Measurements from ENCODE around the gene PVR.

Gene PVR

DNA sequence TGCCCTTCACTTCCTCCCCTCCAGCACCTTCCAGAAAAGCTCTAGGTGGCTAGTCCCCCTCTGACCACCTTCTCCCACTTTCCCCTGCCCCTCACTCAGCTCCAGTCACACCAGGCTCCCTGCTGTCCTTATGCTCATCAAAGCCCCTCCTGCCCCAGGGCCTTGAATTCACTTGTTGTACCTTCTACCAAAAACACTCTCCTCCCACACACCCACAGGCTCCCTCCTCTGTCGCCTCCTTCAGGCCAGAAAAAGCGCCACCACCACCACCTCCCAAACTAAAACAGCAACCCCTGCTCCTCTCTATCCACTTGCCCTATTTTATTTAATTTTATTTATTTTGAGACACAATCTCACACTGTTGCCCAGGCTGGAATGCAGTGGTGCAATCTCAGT lies 50.5 kb downstream of the PVR start:
- DNase-seq (ENCODE audit: low read depth, low spot score): no peak
- no peak overlapping the region for H3K9ac ChIP-seq (ENCODE audit: insufficient read length, low read depth)
- peaks cover 14% of the 10 kb centered on the region for H3K4me1 ChIP-seq (ENCODE audit: insufficient read depth, insufficient read length)

DNA sequence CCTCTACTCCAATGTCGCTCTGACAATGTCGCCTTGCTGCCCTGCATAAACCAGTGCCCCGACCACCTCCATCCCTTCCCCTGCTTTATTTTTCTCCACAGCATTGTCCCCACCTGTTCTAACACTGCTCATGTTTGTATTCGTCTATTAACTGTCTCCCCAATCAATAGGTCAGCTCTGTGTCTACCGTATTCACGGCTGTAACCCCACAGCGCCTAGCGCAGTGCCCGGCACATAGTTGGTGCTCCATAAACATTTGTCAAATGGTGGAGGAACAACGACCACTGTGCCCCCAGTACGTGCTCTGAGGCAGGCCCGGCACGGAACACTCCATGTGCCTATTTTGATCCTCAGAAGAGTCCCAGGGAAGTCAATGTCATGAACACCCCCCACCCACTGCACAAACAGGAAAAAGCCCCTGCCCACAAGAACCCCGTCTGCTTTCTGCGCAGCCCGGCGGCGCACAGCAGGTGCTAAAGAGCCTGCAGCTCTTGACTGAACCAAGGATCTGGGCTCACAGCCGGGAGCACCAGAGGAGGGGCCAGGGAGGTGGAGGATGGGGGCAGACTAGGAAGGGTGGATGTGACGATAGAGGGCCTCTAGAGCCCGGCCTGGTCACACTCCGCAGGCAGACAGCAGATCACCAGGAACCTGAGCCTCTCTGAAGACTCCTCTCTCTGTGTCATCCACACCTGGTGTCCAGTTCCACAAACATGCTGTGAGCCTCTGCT lies 53.4 kb downstream of the PVR start:
- no peak for TF ChIP-seq SUZ12 (IDR thresholded peaks at IDR 0.05; ENCODE audit: extremely low read depth, insufficient read depth, insufficient read length)
- TF ChIP-seq ZNF274 (IDR thresholded peaks at IDR 0.05; ENCODE audit: low read depth, low read length): no peak
- no peak for TF ChIP-seq YY1 (IDR thresholded peaks at IDR 0.05; ENCODE audit: insufficient read depth, insufficient read length)
- Histone ChIP-seq H3K36me3 (ENCODE audit: insufficient read depth, insufficient read length, low read length) (no peaks in the 10 kb centered on the region), H3K4me1 (ENCODE audit: insufficient read depth, insufficient read length) (peaks cover 7% of the 10 kb centered on the region), H3K27me3 (ENCODE audit: insufficient read depth, insufficient read length) (no peaks in the 10 kb centered on the region), H3K9ac (ENCODE audit: insufficient read length, low read depth) (peak overlapping the region; percentile 56), H3K4me3 (ENCODE audit: insufficient read length, low read depth) (no peak overlapping the region), H3K9me3 (ENCODE audit: insufficient read depth, low read length) (no peaks in the 10 kb centered on the region)
- no peak for DNase-seq (ENCODE audit: low read depth, low spot score)

More for the DNA sequence above, 50.5 kb downstream of the PVR start:
- no peaks in the 10 kb centered on the region for H3K27me3 ChIP-seq (ENCODE audit: insufficient read depth, insufficient read length)
- no peaks in the 10 kb centered on the region for H3K36me3 ChIP-seq (ENCODE audit: insufficient read depth, insufficient read length, low read length)
- no peak for TF ChIP-seq YY1 (IDR thresholded peaks at IDR 0.05; ENCODE audit: insufficient read depth, insufficient read length)
- TF ChIP-seq ZNF274 (IDR thresholded peaks at IDR 0.05; ENCODE audit: low read depth, low read length): no peak
- no peak for TF ChIP-seq SUZ12 (IDR thresholded peaks at IDR 0.05; ENCODE audit: extremely low read depth, insufficient read depth, insufficient read length)
- no peak overlapping the region for H3K4me3 ChIP-seq (ENCODE audit: insufficient read length, low read depth)
- H3K9me3 ChIP-seq (ENCODE audit: insufficient read depth, low read length): no peaks in the 10 kb centered on the region

DNA sequence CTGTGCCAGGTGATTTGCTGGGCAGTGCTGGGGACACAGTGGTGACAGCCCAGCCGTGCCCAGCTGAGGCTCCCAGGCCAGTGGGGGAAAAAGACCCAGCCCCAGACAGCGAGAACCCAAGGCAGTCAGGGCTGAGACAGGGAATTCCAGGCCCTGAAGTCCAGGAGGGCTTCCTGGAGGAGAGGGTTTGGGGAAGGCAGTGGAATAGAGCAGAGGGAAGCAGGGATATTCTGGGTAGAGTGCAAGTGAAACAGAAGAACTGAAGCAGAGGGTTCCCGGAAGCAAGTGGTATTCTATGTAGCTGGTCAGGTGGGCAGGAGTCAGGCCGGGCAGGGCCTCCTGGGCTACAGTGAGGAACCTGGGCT lies 53.9 kb downstream of the PVR start:
- no peaks in the 10 kb centered on the region for H3K36me3 ChIP-seq (ENCODE audit: insufficient read depth, insufficient read length, low read length)
- no peak for DNase-seq (ENCODE audit: low read depth, low spot score)
- peak overlapping the region; percentile 56 for H3K9ac ChIP-seq (ENCODE audit: insufficient read length, low read depth)
- H3K4me1 ChIP-seq (ENCODE audit: insufficient read depth, insufficient read length): peaks cover 7% of the 10 kb centered on the region
- no peaks in the 10 kb centered on the region for H3K9me3 ChIP-seq (ENCODE audit: insufficient read depth, low read length)
- no peak for TF ChIP-seq ZNF274 (IDR thresholded peaks at IDR 0.05; ENCODE audit: low read depth, low read length)
- no peak for TF ChIP-seq SUZ12 (IDR thresholded peaks at IDR 0.05; ENCODE audit: extremely low read depth, insufficient read depth, insufficient read length)
- no peak for TF ChIP-seq YY1 (IDR thresholded peaks at IDR 0.05; ENCODE audit: insufficient read depth, insufficient read length)
- no peak overlapping the region for H3K4me3 ChIP-seq (ENCODE audit: insufficient read length, low read depth)
- H3K27me3 ChIP-seq (ENCODE audit: insufficient read depth, insufficient read length): no peaks in the 10 kb centered on the region

DNA sequence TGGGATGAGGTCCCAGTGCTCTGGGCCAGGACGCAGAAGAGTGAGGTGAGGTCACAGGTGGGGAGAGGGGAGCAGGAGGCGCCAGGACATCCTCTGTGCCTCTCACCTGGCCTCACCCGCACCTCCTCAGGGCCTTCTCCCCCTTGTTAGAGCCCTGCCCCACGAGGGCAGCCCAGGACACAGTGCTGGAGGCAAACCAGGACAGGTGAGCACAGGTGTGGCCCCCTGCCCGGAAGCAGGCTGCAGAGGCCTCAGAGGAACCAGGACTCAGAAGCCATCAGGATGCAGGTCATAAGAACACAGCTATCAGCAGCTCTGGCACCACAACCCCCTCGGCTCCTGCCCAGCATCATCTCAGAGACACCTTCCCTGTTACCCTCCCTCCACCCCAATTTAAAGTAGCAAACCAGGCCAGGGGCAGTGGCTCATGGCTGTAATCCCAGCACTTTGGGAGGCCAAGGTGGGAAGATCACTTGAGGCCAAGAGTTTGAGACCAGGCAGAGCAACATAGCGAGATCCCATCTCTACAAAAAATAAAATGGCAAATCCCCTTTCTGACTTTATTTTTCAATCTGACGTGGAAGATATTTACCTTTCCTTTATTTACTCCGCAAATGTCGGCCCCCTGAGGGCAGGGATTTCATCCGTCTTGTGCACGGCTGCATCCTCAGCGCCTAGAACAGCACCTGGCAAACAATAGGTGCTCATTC lies 54.9 kb downstream of the PVR start, which contains the start of gene CEACAM16:
Gene CEACAM16, plus strand, starts transcription at position 660 of the 710 bp plus-strand sequence. CDS start 2,306 bp downstream, outside the sequence.
- H3K27me3 ChIP-seq (ENCODE audit: insufficient read depth, insufficient read length): no peaks in the 10 kb centered on the region
- no peaks in the 10 kb centered on the region for H3K36me3 ChIP-seq (ENCODE audit: insufficient read depth, insufficient read length, low read length)
- DNase-seq (ENCODE audit: low read depth, low spot score): no peak
- peaks cover 7% of the 10 kb centered on the region for H3K4me1 ChIP-seq (ENCODE audit: insufficient read depth, insufficient read length)
- no peak within 1 kb of the TSS for H3K9ac ChIP-seq (ENCODE audit: insufficient read length, low read depth)
- H3K9me3 ChIP-seq (ENCODE audit: insufficient read depth, low read length): no peaks in the 10 kb centered on the region
- TF ChIP-seq ZNF274 (IDR thresholded peaks at IDR 0.05; ENCODE audit: low read depth, low read length) (no peak), SUZ12 (IDR thresholded peaks at IDR 0.05; ENCODE audit: extremely low read depth, insufficient read depth, insufficient read length) (no peak), YY1 (IDR thresholded peaks at IDR 0.05; ENCODE audit: insufficient read depth, insufficient read length) (no peak)
- H3K4me3 ChIP-seq (ENCODE audit: insufficient read length, low read depth): no peak within 1 kb of the TSS

DNA sequence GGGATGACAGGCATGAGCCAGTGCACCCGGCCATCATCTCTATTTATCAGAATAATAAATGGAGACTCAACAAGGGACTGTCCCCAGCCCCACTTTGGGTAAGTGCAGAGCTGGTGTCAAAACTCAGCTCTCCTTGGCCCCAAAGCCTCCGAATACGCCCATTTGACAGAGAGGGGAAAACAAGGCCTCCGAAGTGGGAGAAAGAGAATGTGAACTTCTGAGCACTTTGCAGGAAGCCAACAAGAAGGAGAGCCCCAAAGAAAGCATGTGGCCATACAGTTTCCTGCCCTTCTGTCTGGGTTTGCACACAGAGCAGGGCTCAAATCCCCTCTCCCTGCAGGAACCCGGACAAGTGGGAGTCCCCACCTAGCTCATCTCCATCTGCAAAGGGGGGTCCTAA lies 56.8 kb downstream of the PVR start:
- H3K9ac ChIP-seq (ENCODE audit: insufficient read length, low read depth): no peak overlapping the region
- H3K4me3 ChIP-seq (ENCODE audit: insufficient read length, low read depth): no peak overlapping the region
- H3K36me3 ChIP-seq (ENCODE audit: insufficient read depth, insufficient read length, low read length): no peaks in the 10 kb centered on the region
- H3K4me1 ChIP-seq (ENCODE audit: insufficient read depth, insufficient read length): peaks cover 7% of the 10 kb centered on the region
- TF ChIP-seq ZNF274 (IDR thresholded peaks at IDR 0.05; ENCODE audit: low read depth, low read length) (no peak), YY1 (IDR thresholded peaks at IDR 0.05; ENCODE audit: insufficient read depth, insufficient read length) (no peak), SUZ12 (IDR thresholded peaks at IDR 0.05; ENCODE audit: extremely low read depth, insufficient read depth, insufficient read length) (no peak)
- no peaks in the 10 kb centered on the region for H3K9me3 ChIP-seq (ENCODE audit: insufficient read depth, low read length)
- no peaks in the 10 kb centered on the region for H3K27me3 ChIP-seq (ENCODE audit: insufficient read depth, insufficient read length)
- no peak for DNase-seq (ENCODE audit: low read depth, low spot score)

DNA sequence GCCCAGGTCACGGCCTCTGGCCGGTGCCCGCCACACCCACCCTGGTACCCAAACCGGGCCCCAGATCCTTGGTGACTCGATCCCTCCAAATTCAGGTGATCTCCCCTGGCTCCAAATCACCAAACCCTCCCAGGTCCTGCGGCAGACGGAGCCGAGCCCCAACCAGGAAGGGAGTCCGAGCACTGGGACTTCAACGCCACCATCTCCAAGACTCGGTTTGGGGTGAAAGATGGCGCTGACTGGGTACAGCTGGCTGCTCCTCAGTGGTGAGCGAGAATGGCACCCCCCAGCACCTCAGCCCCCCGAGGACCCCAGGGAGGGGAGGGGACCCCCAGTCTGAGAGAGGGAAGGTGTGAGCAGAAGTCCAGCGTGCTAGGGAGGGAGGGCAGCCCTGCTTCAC lies 57.5 kb downstream of the PVR start:
- no peaks in the 10 kb centered on the region for H3K36me3 ChIP-seq (ENCODE audit: insufficient read depth, insufficient read length, low read length)
- H3K9ac ChIP-seq (ENCODE audit: insufficient read length, low read depth): no peak overlapping the region
- TF ChIP-seq ZNF274 (IDR thresholded peaks at IDR 0.05; ENCODE audit: low read depth, low read length) (no peak), SUZ12 (IDR thresholded peaks at IDR 0.05; ENCODE audit: extremely low read depth, insufficient read depth, insufficient read length) (no peak), YY1 (IDR thresholded peaks at IDR 0.05; ENCODE audit: insufficient read depth, insufficient read length) (no peak)
- H3K27me3 ChIP-seq (ENCODE audit: insufficient read depth, insufficient read length): no peaks in the 10 kb centered on the region
- H3K9me3 ChIP-seq (ENCODE audit: insufficient read depth, low read length): no peaks in the 10 kb centered on the region
- no peak overlapping the region for H3K4me3 ChIP-seq (ENCODE audit: insufficient read length, low read depth)
- H3K4me1 ChIP-seq (ENCODE audit: insufficient read depth, insufficient read length): peaks cover 7% of the 10 kb centered on the region
- DNase-seq (ENCODE audit: low read depth, low spot score): no peak

DNA sequence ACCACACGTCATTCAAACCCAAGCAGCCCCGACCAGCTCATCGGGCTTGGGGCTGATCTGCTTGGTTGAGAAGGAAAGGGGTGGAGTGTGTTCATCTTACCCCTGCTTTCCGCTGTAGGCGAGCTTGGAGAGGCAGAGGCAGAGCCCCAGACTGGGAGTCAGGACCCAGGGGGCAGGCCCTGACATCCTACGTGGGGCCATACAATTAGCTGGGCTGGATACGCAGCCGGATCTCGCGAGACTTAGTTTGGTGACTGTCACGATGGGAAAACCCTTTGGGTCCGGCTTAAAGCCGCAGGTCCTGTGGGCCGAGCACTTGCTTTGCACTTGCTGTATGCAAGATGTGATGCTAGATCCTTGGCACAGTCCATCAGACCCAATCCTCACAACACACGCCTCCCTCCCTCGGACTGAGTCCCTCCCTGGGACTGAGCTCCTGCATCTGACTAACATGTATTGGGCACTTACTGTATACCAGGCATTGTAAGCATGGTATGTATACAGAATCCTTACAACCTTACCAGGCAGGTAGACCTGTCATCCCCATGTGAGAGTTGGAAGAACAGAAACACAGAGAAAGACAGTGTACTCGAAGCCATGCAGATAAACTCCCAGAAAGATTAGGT lies 59.0 kb downstream of the PVR start:
- Histone ChIP-seq H3K27me3 (ENCODE audit: insufficient read depth, insufficient read length) (no peaks in the 10 kb centered on the region), H3K9ac (ENCODE audit: insufficient read length, low read depth) (no peak overlapping the region), H3K4me3 (ENCODE audit: insufficient read length, low read depth) (no peak overlapping the region), H3K36me3 (ENCODE audit: insufficient read depth, insufficient read length, low read length) (no peaks in the 10 kb centered on the region), H3K4me1 (ENCODE audit: insufficient read depth, insufficient read length) (peaks cover under 1% of the 10 kb centered on the region), H3K9me3 (ENCODE audit: insufficient read depth, low read length) (no peaks in the 10 kb centered on the region)
- TF ChIP-seq SUZ12 (IDR thresholded peaks at IDR 0.05; ENCODE audit: extremely low read depth, insufficient read depth, insufficient read length) (no peak), YY1 (IDR thresholded peaks at IDR 0.05; ENCODE audit: insufficient read depth, insufficient read length) (no peak), ZNF274 (IDR thresholded peaks at IDR 0.05; ENCODE audit: low read depth, low read length) (no peak)
- DNase-seq (ENCODE audit: low read depth, low spot score): no peak

All from NT2/D1 (cell line).